GM18502 (cell line): Measurements from ENCODE around the gene PAX8.
"Not testable (repeated sequence)": the region's sequence is repeated elsewhere in the genome, so short reads cannot be mapped to it uniquely, and the experiment has no call there.

Experiments used
- ATAC-seq: cut with Tn5 transposase; IDR thresholded peaks from one replicate; pipeline ENCODE4 v1.9.1; 2021; ENCODE audit warnings: mild to moderate bottlenecking; ENCODE audit not compliant: unreplicated experiment, poor library complexity

Gene PAX8

GRCh38 chr2:113278742-113279139 is at the start of gene PAX8:
TSS of gene PAX8 (minus strand) at chr2:113278921. CDS start at chr2:113278394, 527 bp downstream.
- ATAC-seq: no peak

- no peak for ATAC-seq
These were observed 49.3 kb upstream of the PAX8 start for GRCh38 chr2:113328043-113328442.

GRCh38 chr2:113325161-113325731 is 46.5 kb upstream of the PAX8 start:
- not testable (repeated sequence) for ATAC-seq

- ATAC-seq: no peak
These were observed 46.0 kb upstream of the PAX8 start for GRCh38 chr2:113324684-113325160.

- not testable (repeated sequence) for ATAC-seq
These were observed 44.4 kb upstream of the PAX8 start for GRCh38 chr2:113323129-113323528.

- not testable (repeated sequence) for ATAC-seq
These were observed 41.4 kb upstream of the PAX8 start for GRCh38 chr2:113320106-113320505.

GRCh38 chr2:113318941-113319340 is 40.2 kb upstream of the PAX8 start:
- not testable (repeated sequence) for ATAC-seq

- ATAC-seq: no peak
These were observed 37.4 kb upstream of the PAX8 start for GRCh38 chr2:113316085-113316484.

GRCh38 chr2:113314663-113315062 is 35.9 kb upstream of the PAX8 start:
- not testable (repeated sequence) for ATAC-seq

GRCh38 chr2:113314176-113314575 is 35.5 kb upstream of the PAX8 start:
- ATAC-seq: not testable (repeated sequence)

GRCh38 chr2:113311781-113312180 is 33.1 kb upstream of the PAX8 start:
- not testable (repeated sequence) for ATAC-seq

GRCh38 chr2:113311191-113311590 is 32.5 kb upstream of the PAX8 start:
- not testable (repeated sequence) for ATAC-seq

GRCh38 chr2:113309655-113310387 is 31.1 kb upstream of the PAX8 start:
- no peak for ATAC-seq

GRCh38 chr2:113308784-113309183 is 30.1 kb upstream of the PAX8 start:
- ATAC-seq: not testable (repeated sequence)

GRCh38 chr2:113306207-113306606 is 27.5 kb upstream of the PAX8 start:
- ATAC-seq: not testable (repeated sequence)

GRCh38 chr2:113305749-113306148 is 27.0 kb upstream of the PAX8 start:
- ATAC-seq: not testable (repeated sequence)

- no peak for ATAC-seq
These were observed 26.4 kb upstream of the PAX8 start for GRCh38 chr2:113305146-113305545.

GRCh38 chr2:113304702-113305101 is 26.0 kb upstream of the PAX8 start:
- no peak for ATAC-seq

- not testable (repeated sequence) for ATAC-seq
These were observed 23.7 kb upstream of the PAX8 start for GRCh38 chr2:113302216-113302980.

GRCh38 chr2:113300281-113300680 is 21.6 kb upstream of the PAX8 start:
- ATAC-seq: no peak

GRCh38 chr2:113298176-113298575 is 19.5 kb upstream of the PAX8 start:
- no peak for ATAC-seq
